DND-41 (cell line): Measurements from ENCODE around the gene POR.
"Not testable (repeated sequence)": the region's sequence is repeated elsewhere in the genome, so short reads cannot be mapped to it uniquely, and the experiment has no call there.

Experiments used
- ATAC-seq: fragments of 200-7000 bp; cut with Tn5 transposase; 3 replicates; pipeline ENCODE4 v1.9.1; 2021; ENCODE audit warnings: low read depth; ENCODE audit not compliant: insufficient read depth
- DNase-seq: peaks from one replicate; pipeline ENCODE4 v3.0.0-alpha.2; 2020
- H2AFZ ChIP-seq: 2 replicates; pipeline ENCODE4 v1.6.0; 2012; ENCODE audit warnings: low read depth, low read length
- H3K27ac ChIP-seq: 2 replicates; pipeline ENCODE4 v1.5.1; 2012; ENCODE audit warnings: low read length, inconsistent platforms
- H3K27me3 ChIP-seq: fragments of 200-600 bp; sonication (generic); 2 replicates; pipeline ENCODE4 v1.6.0; 2012; ENCODE audit warnings: low read length, mild to moderate bottlenecking, inconsistent platforms; ENCODE audit not compliant: insufficient read depth, poor library complexity
- H3K36me3 ChIP-seq: 2 replicates; pipeline ENCODE4 v1.5.1; 2012; ENCODE audit warnings: low read length, inconsistent platforms; ENCODE audit not compliant: insufficient read depth
- H3K4me1 ChIP-seq: 2 replicates; pipeline ENCODE4 v1.5.1; 2012; ENCODE audit warnings: mild to moderate bottlenecking, low read length; ENCODE audit not compliant: insufficient read depth
- H3K4me2 ChIP-seq: 2 replicates; pipeline ENCODE4 v1.6.0; 2012; ENCODE audit warnings: mild to moderate bottlenecking, moderate library complexity, low read length, inconsistent platforms; ENCODE audit not compliant: insufficient read depth
- H3K4me3 ChIP-seq, 2 experiments: fragments of 200-600 bp in 1 of 2; shearing (Covaris generic) in 1 of 2; 2 replicates each; pipeline ENCODE4 v1.5.1; 2012 to 2016; ENCODE audit warnings: inconsistent platforms in 2 of 2, low read length in 2 of 2, mild to moderate bottlenecking in 2 of 2, low read depth in 1 of 2, moderate library complexity in 1 of 2
- H3K79me2 ChIP-seq: 2 replicates; pipeline ENCODE4 v1.6.0; 2012; ENCODE audit warnings: low read length, inconsistent platforms; ENCODE audit not compliant: insufficient read depth
- H3K9ac ChIP-seq: 2 replicates; pipeline ENCODE4 v1.6.0; 2012; ENCODE audit warnings: low read depth, mild to moderate bottlenecking, inconsistent platforms, low read length, moderate library complexity
- H3K9me3 ChIP-seq: 2 replicates; pipeline ENCODE4 v1.5.1; 2012; ENCODE audit warnings: low read length, moderate library complexity, mild to moderate bottlenecking, inconsistent platforms; ENCODE audit not compliant: insufficient read depth, severe bottlenecking
- H4K20me1 ChIP-seq: 2 replicates; pipeline ENCODE4 v1.6.0; 2012; ENCODE audit warnings: low read length; ENCODE audit not compliant: insufficient read depth
- CTCF ChIP-seq: IDR thresholded peaks from 2 replicates; pipeline ENCODE4 v1.5.1; 2012; ENCODE audit warnings: borderline replicate concordance, low read length, moderate library complexity, mild to moderate bottlenecking; ENCODE audit not compliant: poor library complexity, severe bottlenecking; ENCODE audit errors: extremely low read depth
- EZH2 ChIP-seq: IDR thresholded peaks from 3 replicates; pipeline ENCODE4 v1.6.1; 2012; ENCODE audit warnings: borderline replicate concordance, low read depth, mild to moderate bottlenecking, moderate library complexity, low read length, inconsistent platforms; ENCODE audit not compliant: severe bottlenecking

The POR gene

GRCh38 chr7:75879771-75880184 is 35.2 kb upstream of the POR start:
- H3K36me3 ChIP-seq: peaks cover 45% of the 10 kb centered on the region
- H2AFZ ChIP-seq: peak overlapping the region; percentile 86
- no peaks in the 10 kb centered on the region for H4K20me1 ChIP-seq
- H3K27ac ChIP-seq: peak overlapping the region; percentile 90
- peaks cover 23% of the 10 kb centered on the region for H3K4me1 ChIP-seq
- no peaks in the 10 kb centered on the region for H3K9me3 ChIP-seq
- DNase-seq (peak; percentile 19), ATAC-seq (no peak)
- peak overlapping the region; percentile 87 for H3K4me2 ChIP-seq
- H3K9ac ChIP-seq: peak overlapping the region; percentile 93
- no peaks in the 10 kb centered on the region for H3K27me3 ChIP-seq
- TF ChIP-seq CTCF (no peak), EZH2 (no peak)
- H3K4me3 ChIP-seq: peak overlapping the region; percentile 60 to 69
- peaks cover 28% of the 10 kb centered on the region for H3K79me2 ChIP-seq

- no peak for TF ChIP-seq CTCF
- TF ChIP-seq EZH2: no peak
Measured at GRCh38 chr7:75880242-75880641, 34.7 kb upstream of the POR start.

GRCh38 chr7:75881436-75882095 is 33.4 kb upstream of the POR start:
- H3K27me3 ChIP-seq: no peaks in the 10 kb centered on the region
- H3K27ac ChIP-seq: no peak overlapping the region
- peaks cover 23% of the 10 kb centered on the region for H3K4me1 ChIP-seq
- peaks cover 28% of the 10 kb centered on the region for H3K79me2 ChIP-seq
- H3K4me2 ChIP-seq: no peak overlapping the region
- no peak overlapping the region for H3K4me3 ChIP-seq
- no peak for ATAC-seq
- H3K36me3 ChIP-seq: peaks cover 62% of the 10 kb centered on the region
- H3K9ac ChIP-seq: no peak overlapping the region
- H4K20me1 ChIP-seq: no peaks in the 10 kb centered on the region
- DNase-seq: no peak
- no peaks in the 10 kb centered on the region for H3K9me3 ChIP-seq
- H2AFZ ChIP-seq: no peak overlapping the region
- TF ChIP-seq CTCF: no peak

More at GRCh38 chr7:75880242-75880641, 34.7 kb upstream of the POR start:
- Histone ChIP-seq H3K79me2 (peaks cover 28% of the 10 kb centered on the region), H3K4me1 (peaks cover 23% of the 10 kb centered on the region), H3K4me2 (peak overlapping the region; percentile 87), H3K27ac (peak overlapping the region; percentile 47; the same call in 1 of the 2 replicates), H2AFZ (no peak overlapping the region), H3K27me3 (no peaks in the 10 kb centered on the region), H3K9ac (peak overlapping the region; percentile 93), H3K4me3 (peak overlapping the region in 1 of 2 experiments; percentile 69; a peak in 2 of 4 replicates), H4K20me1 (no peaks in the 10 kb centered on the region), H3K9me3 (no peaks in the 10 kb centered on the region), H3K36me3 (peaks cover 50% of the 10 kb centered on the region)
- DNase-seq (no peak), ATAC-seq (no peak)

GRCh38 chr7:75883265-75883824 is 31.6 kb upstream of the POR start:
- not testable (repeated sequence) for H3K4me3 ChIP-seq, H4K20me1 ChIP-seq, H3K9me3 ChIP-seq, H3K27ac ChIP-seq, DNase-seq, H3K4me2 ChIP-seq, H3K9ac ChIP-seq, ATAC-seq, H3K27me3 ChIP-seq, H2AFZ ChIP-seq
- Histone ChIP-seq H3K79me2 (peaks cover 28% of the 10 kb centered on the region), H3K4me1 (peaks cover 18% of the 10 kb centered on the region), H3K36me3 (peaks cover 75% of the 10 kb centered on the region)
